ENCODE results near the gene CGNL1.
A peak's percentile ranks its signal among the peaks of the same experiment; 100 is the strongest.

Gene CGNL1

GRCh38 chr15:57503051-57503702 is 126.9 kb downstream of the CGNL1 start:
- no peak for DNase-seq (ENCODE audit: low read depth)
- no peak overlapping the region for H3K4me3 ChIP-seq (ENCODE audit: low read length)
- TF ChIP-seq, protein P1, sequence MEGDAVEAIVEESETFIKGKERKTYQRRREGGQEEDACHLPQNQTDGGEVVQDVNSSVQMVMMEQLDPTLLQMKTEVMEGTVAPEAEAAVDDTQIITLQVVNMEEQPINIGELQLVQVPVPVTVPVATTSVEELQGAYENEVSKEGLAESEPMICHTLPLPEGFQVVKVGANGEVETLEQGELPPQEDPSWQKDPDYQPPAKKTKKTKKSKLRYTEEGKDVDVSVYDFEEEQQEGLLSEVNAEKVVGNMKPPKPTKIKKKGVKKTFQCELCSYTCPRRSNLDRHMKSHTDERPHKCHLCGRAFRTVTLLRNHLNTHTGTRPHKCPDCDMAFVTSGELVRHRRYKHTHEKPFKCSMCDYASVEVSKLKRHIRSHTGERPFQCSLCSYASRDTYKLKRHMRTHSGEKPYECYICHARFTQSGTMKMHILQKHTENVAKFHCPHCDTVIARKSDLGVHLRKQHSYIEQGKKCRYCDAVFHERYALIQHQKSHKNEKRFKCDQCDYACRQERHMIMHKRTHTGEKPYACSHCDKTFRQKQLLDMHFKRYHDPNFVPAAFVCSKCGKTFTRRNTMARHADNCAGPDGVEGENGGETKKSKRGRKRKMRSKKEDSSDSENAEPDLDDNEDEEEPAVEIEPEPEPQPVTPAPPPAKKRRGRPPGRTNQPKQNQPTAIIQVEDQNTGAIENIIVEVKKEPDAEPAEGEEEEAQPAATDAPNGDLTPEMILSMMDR (IDR thresholded peaks at IDR 0.05; ENCODE audit: insufficient read depth, low read depth, low read length, missing control alignments) = peak; percentile 21

DNA sequence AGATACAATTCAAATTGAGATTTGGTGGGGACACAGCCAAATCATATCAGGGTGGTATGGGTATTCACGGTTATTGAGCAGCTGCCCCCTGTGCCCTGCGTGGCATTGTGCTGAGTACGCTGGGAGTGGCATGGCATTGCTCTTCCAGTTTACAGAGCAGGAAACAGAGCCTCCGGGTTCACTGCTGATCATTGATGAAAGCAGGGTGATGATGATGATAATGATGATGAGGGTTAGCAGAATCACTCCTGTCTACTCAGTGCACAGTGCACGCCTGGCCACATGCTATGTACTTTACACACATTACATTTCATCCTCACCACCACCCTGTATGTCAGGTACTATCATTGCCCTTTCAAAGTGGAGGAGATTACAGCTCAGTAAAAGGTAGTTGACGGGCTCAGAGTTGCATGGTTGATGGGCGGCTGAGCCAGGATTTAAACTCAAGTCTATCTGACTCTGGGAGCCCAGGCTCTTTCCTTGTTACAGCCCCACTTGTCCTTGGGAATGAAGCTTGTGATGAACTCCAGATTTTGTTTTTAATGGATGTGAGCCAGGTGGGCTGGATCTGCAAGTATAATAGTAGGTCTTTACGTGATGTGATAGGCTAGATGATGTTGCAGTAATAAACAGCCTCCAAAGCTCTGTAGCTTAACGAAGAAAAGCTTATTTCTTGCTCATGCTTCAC is 127.8 kb downstream of the CGNL1 start:
- no peak for DNase-seq (ENCODE audit: low read depth)
- H3K4me3 ChIP-seq (ENCODE audit: low read length) = no peak overlapping the region
- TF ChIP-seq, protein P1 (IDR thresholded peaks at IDR 0.05; ENCODE audit: insufficient read depth, low read depth, low read length, missing control alignments) = no peak

DNA sequence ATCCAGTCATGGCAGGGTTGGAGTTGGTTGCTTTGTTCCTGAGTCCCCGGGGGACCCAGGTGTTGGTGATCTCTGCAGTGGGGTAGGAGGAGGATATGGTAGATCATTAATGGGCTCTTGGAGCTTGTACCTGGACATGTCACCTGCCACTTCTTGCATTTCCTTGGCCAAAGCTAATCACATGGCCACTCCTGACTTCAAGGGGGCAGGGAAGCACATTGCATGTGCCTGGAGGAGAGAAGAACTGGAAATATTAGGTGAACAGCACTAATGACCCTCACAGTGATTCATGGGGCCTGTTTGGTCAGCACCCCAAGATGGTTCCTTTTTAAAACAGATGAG is 128.3 kb downstream of the CGNL1 start:
- TF ChIP-seq, protein P1 (IDR thresholded peaks at IDR 0.05; ENCODE audit: insufficient read depth, low read depth, low read length, missing control alignments) = no peak
- DNase-seq (ENCODE audit: low read depth) = no peak
- H3K4me3 ChIP-seq (ENCODE audit: low read length) = no peak overlapping the region

- H3K4me3 ChIP-seq (ENCODE audit: low read length) = no peak overlapping the region
- peak; percentile 57 for DNase-seq (ENCODE audit: low read depth)
- TF ChIP-seq, protein P1 (IDR thresholded peaks at IDR 0.05; ENCODE audit: insufficient read depth, low read depth, low read length, missing control alignments) = no peak
These were observed 128.9 kb downstream of the CGNL1 start for GRCh38 chr15:57505056-57505715.

- no peak overlapping the region for H3K4me3 ChIP-seq (ENCODE audit: low read length)
- peak; percentile 98 for DNase-seq (ENCODE audit: low read depth)
- TF ChIP-seq, protein P1 (IDR thresholded peaks at IDR 0.05; ENCODE audit: insufficient read depth, low read depth, low read length, missing control alignments) = no peak
These were observed 129.7 kb downstream of the CGNL1 start for GRCh38 chr15:57505949-57506391.

- TF ChIP-seq, protein P1 (IDR thresholded peaks at IDR 0.05; ENCODE audit: insufficient read depth, low read depth, low read length, missing control alignments) = no peak
- DNase-seq (ENCODE audit: low read depth) = no peak
- H3K4me3 ChIP-seq (ENCODE audit: low read length) = no peak overlapping the region
These were observed 130.1 kb downstream of the CGNL1 start for GRCh38 chr15:57506422-57506821.
